IPS-18a (cell line): ENCODE results near the gene ADAM12.

Experiments used
- H3K27ac ChIP-seq: one replicate; pipeline ENCODE4 v1.5.1; 2013; ENCODE audit warnings: low read length
- H3K27me3 ChIP-seq: one replicate; pipeline ENCODE4 v1.6.1; 2013; ENCODE audit warnings: mild to moderate bottlenecking, low read length; ENCODE audit not compliant: control insufficient read depth, insufficient read depth
- H3K36me3 ChIP-seq: one replicate; pipeline ENCODE4 v1.6.1; 2013; ENCODE audit warnings: low read depth, low read length; ENCODE audit not compliant: control insufficient read depth
- H3K4me1 ChIP-seq: one replicate; pipeline ENCODE4 v1.6.1; 2013; ENCODE audit warnings: low read depth, low read length; ENCODE audit not compliant: control insufficient read depth
- H3K4me3 ChIP-seq: one replicate; pipeline ENCODE4 v1.5.1; 2013; ENCODE audit warnings: low read length
- H3K9ac ChIP-seq: one replicate; pipeline ENCODE4 v1.6.1; 2013; ENCODE audit warnings: mild to moderate bottlenecking, low read length, moderate library complexity
- H3K9me3 ChIP-seq: one replicate; pipeline ENCODE4 v1.6.1; 2013; ENCODE audit warnings: low read depth, low read length; ENCODE audit not compliant: control insufficient read depth

The ADAM12 gene

GRCh38 chr10:126074291-126074690 lies 314.0 kb downstream of the ADAM12 start:
- Histone ChIP-seq H3K4me1 (no peaks in the 10 kb centered on the region), H3K36me3 (no peaks in the 10 kb centered on the region), H3K27ac (no peak overlapping the region), H3K9me3 (no peaks in the 10 kb centered on the region), H3K27me3 (no peaks in the 10 kb centered on the region), H3K4me3 (no peak overlapping the region), H3K9ac (no peak overlapping the region)

GRCh38 chr10:126073606-126074005 lies 314.7 kb downstream of the ADAM12 start:
- H3K4me1 ChIP-seq, result no peaks in the 10 kb centered on the region
- no peaks in the 10 kb centered on the region for H3K9me3 ChIP-seq
- no peaks in the 10 kb centered on the region for H3K36me3 ChIP-seq
- H3K27me3 ChIP-seq, result no peaks in the 10 kb centered on the region
- H3K9ac ChIP-seq, result no peak overlapping the region
- H3K27ac ChIP-seq, result no peak overlapping the region
- no peak overlapping the region for H3K4me3 ChIP-seq

- no peak overlapping the region for H3K4me3 ChIP-seq
- no peaks in the 10 kb centered on the region for H3K27me3 ChIP-seq
- H3K9me3 ChIP-seq, result no peaks in the 10 kb centered on the region
- no peak overlapping the region for H3K9ac ChIP-seq
- H3K27ac ChIP-seq, result no peak overlapping the region
- no peaks in the 10 kb centered on the region for H3K36me3 ChIP-seq
- no peaks in the 10 kb centered on the region for H3K4me1 ChIP-seq
Measured at GRCh38 chr10:126072622-126073021, 315.7 kb downstream of the ADAM12 start.

- no peak overlapping the region for H3K9ac ChIP-seq
- H3K36me3 ChIP-seq, result no peaks in the 10 kb centered on the region
- H3K27ac ChIP-seq, result no peak overlapping the region
- H3K4me1 ChIP-seq, result no peaks in the 10 kb centered on the region
- no peaks in the 10 kb centered on the region for H3K27me3 ChIP-seq
- H3K4me3 ChIP-seq, result no peak overlapping the region
- no peaks in the 10 kb centered on the region for H3K9me3 ChIP-seq
Measured at GRCh38 chr10:126070476-126071215, 317.6 kb downstream of the ADAM12 start.

- Histone ChIP-seq H3K4me1 (no peaks in the 10 kb centered on the region), H3K4me3 (no peak overlapping the region), H3K27ac (no peak overlapping the region), H3K27me3 (no peaks in the 10 kb centered on the region), H3K9me3 (no peaks in the 10 kb centered on the region), H3K36me3 (no peaks in the 10 kb centered on the region), H3K9ac (no peak overlapping the region)
Measured at GRCh38 chr10:126068322-126068721, 320.0 kb downstream of the ADAM12 start.

- no peaks in the 10 kb centered on the region for H3K4me1 ChIP-seq
- H3K27ac ChIP-seq, result no peak overlapping the region
- H3K4me3 ChIP-seq, result no peak overlapping the region
- H3K27me3 ChIP-seq, result no peaks in the 10 kb centered on the region
- no peaks in the 10 kb centered on the region for H3K9me3 ChIP-seq
- H3K9ac ChIP-seq, result no peak overlapping the region
- H3K36me3 ChIP-seq, result no peaks in the 10 kb centered on the region
Measured at GRCh38 chr10:126066456-126066855, 321.8 kb downstream of the ADAM12 start.

GRCh38 chr10:126065751-126066377 lies 322.4 kb downstream of the ADAM12 start:
- Histone ChIP-seq H3K9me3 (no peaks in the 10 kb centered on the region), H3K36me3 (no peaks in the 10 kb centered on the region), H3K4me3 (no peak overlapping the region), H3K9ac (no peak overlapping the region), H3K27ac (no peak overlapping the region), H3K4me1 (no peaks in the 10 kb centered on the region), H3K27me3 (no peaks in the 10 kb centered on the region)

GRCh38 chr10:126064512-126064911 lies 323.8 kb downstream of the ADAM12 start:
- H3K27ac ChIP-seq, result no peak overlapping the region

GRCh38 chr10:126063353-126063791 lies 324.9 kb downstream of the ADAM12 start:
- H3K4me1 ChIP-seq, result peaks cover 6% of the 10 kb centered on the region
- no peak overlapping the region for H3K27ac ChIP-seq
- H3K4me3 ChIP-seq, result no peak overlapping the region
- H3K9ac ChIP-seq, result no peak overlapping the region
- H3K9me3 ChIP-seq, result no peaks in the 10 kb centered on the region
- H3K27me3 ChIP-seq, result no peaks in the 10 kb centered on the region
- H3K36me3 ChIP-seq, result no peaks in the 10 kb centered on the region

More at GRCh38 chr10:126064512-126064911, 323.8 kb downstream of the ADAM12 start:
- H3K4me1 ChIP-seq, result no peaks in the 10 kb centered on the region
- no peak overlapping the region for H3K9ac ChIP-seq
- H3K4me3 ChIP-seq, result no peak overlapping the region
- H3K9me3 ChIP-seq, result no peaks in the 10 kb centered on the region
- H3K36me3 ChIP-seq, result no peaks in the 10 kb centered on the region
- H3K27me3 ChIP-seq, result no peaks in the 10 kb centered on the region

GRCh38 chr10:126062131-126063032 lies 325.9 kb downstream of the ADAM12 start:
- no peaks in the 10 kb centered on the region for H3K27me3 ChIP-seq
- no peaks in the 10 kb centered on the region for H3K9me3 ChIP-seq
- H3K9ac ChIP-seq, result no peak overlapping the region
- H3K36me3 ChIP-seq, result no peaks in the 10 kb centered on the region
- H3K27ac ChIP-seq, result no peak overlapping the region
- peaks cover 8% of the 10 kb centered on the region for H3K4me1 ChIP-seq
- H3K4me3 ChIP-seq, result no peak overlapping the region

- no peaks in the 10 kb centered on the region for H3K27me3 ChIP-seq
- no peak overlapping the region for H3K9ac ChIP-seq
- no peak overlapping the region for H3K4me3 ChIP-seq
- H3K36me3 ChIP-seq, result no peaks in the 10 kb centered on the region
- no peaks in the 10 kb centered on the region for H3K9me3 ChIP-seq
- H3K4me1 ChIP-seq, result peaks cover 8% of the 10 kb centered on the region
- H3K27ac ChIP-seq, result no peak overlapping the region
Measured at GRCh38 chr10:126061526-126061925, 326.8 kb downstream of the ADAM12 start.
